SK-N-SH (cell line): ENCODE data around the gene FMN2. TPM values are rescaled to one million over a fixed set of nuclear protein-coding genes. Genes with fewer than 3 reads are reported as not detected.

Experiments used
- CTCF ChIA-PET: fragments of 300-600, 350-600 bp; formaldehyde crosslinking; extraction: SDS; loops from one replicate; lab custom pipeline; 2021; lab: Yijun Ruan, JAX
- POLR2A ChIA-PET: fragments of 350-600 bp; sonication (Branson Sonifier 250); formaldehyde crosslinking; extraction: SDS; loops from one replicate; lab custom pipeline; 2020; ENCODE audit warnings: antibody characterized with exemption, inconsistent platforms; lab: Yijun Ruan, JAX
- DNase-seq: peaks from one replicate; pipeline ENCODE4 v3.0.0; 2012
- H2AFZ ChIP-seq: fragments of 200-600 bp; sonication (generic); 2 replicates; pipeline ENCODE4 v1.8.1; 2016; ENCODE audit warnings: antibody characterized with exemption, mild to moderate bottlenecking, low read depth
- H3F3A ChIP-seq: fragments of 200-600 bp; sonication (generic); replicated peaks from 2 replicates; pipeline ENCODE3; 2016; ENCODE audit warnings: antibody characterized with exemption, mild to moderate bottlenecking; ENCODE audit not compliant: insufficient read depth
- H3K27ac ChIP-seq, 2 experiments: fragments of 200-500 bp in 1 of 2; fragments of 200-600 bp in 1 of 2; sonication (Bioruptor generic) in 1 of 2; sonication (generic), shearing (Covaris generic) in 1 of 2; 2 replicates each; pipeline versions ENCODE4 v1.5.1 to v1.6.1; 2014 to 2016; ENCODE audit warnings: low read depth in 2 of 2, inconsistent platforms in 1 of 2, low read length in 1 of 2, mild to moderate bottlenecking in 1 of 2, mixed read lengths in 1 of 2
- H3K27me3 ChIP-seq: fragments of 200-600 bp; sonication (generic), shearing (Covaris generic); 2 replicates; pipeline ENCODE4 v1.6.1; 2016; ENCODE audit warnings: mixed run types; ENCODE audit not compliant: insufficient read depth
- H3K36me3 ChIP-seq, 2 experiments: fragments of 200-500 bp in 1 of 2; fragments of 200-600 bp in 1 of 2; sonication (Bioruptor generic) in 1 of 2; sonication (generic) in 1 of 2; replicated peaks in 1 of 2; 2 replicates each; pipeline versions ENCODE3 to v1.5.1; 2014 to 2016; ENCODE audit warnings: low read length in 1 of 2, mild to moderate bottlenecking in 1 of 2; ENCODE audit not compliant: insufficient read depth in 2 of 2, control insufficient read depth in 1 of 2
- H3K4me1 ChIP-seq, 2 experiments: fragments of 200-500 bp in 1 of 2; fragments of 200-600 bp in 1 of 2; sonication (Bioruptor generic) in 1 of 2; sonication (generic), shearing (Covaris generic) in 1 of 2; 2 replicates each; pipeline versions ENCODE4 v1.5.1 to v1.6.1; 2014 to 2016; ENCODE audit warnings: low read depth in 1 of 2, low read length in 1 of 2, mixed run types in 1 of 2; ENCODE audit not compliant: insufficient read depth in 2 of 2, control insufficient read depth in 1 of 2
- H3K4me2 ChIP-seq: fragments of 200-600 bp; sonication (generic), shearing (Covaris generic); 2 replicates; pipeline ENCODE4 v1.6.1; 2017; ENCODE audit warnings: mixed run types
- H3K4me3 ChIP-seq, 2 experiments: fragments of 200-500 bp in 1 of 2; fragments of 200-600 bp in 1 of 2; sonication (Bioruptor generic) in 1 of 2; sonication (generic), shearing (Covaris generic) in 1 of 2; 2 replicates each; pipeline versions ENCODE4 v1.5.1 to v1.8.1; 2014 to 2016; ENCODE audit warnings: low read depth in 2 of 2, inconsistent platforms in 1 of 2, low read length in 1 of 2, mild to moderate bottlenecking in 1 of 2, mixed read lengths in 1 of 2, moderate library complexity in 1 of 2
- H3K79me2 ChIP-seq: fragments of 200-600 bp; sonication (generic); 2 replicates; pipeline ENCODE4 v1.8.1; 2017; ENCODE audit warnings: mild to moderate bottlenecking; ENCODE audit not compliant: insufficient read depth
- H3K9ac ChIP-seq: fragments of 200-600 bp; sonication (generic); 2 replicates; pipeline ENCODE4 v1.6.1; 2017; ENCODE audit warnings: mixed run types
- H3K9me2 ChIP-seq: fragments of 200-600 bp; sonication (generic); 2 replicates; pipeline ENCODE4 v1.6.1; 2017; ENCODE audit warnings: mixed run types
- H3K9me3 ChIP-seq: fragments of 200-600 bp; sonication (generic); 2 replicates; pipeline ENCODE4 v1.6.1; 2017; ENCODE audit warnings: mixed run types, mild to moderate bottlenecking, moderate library complexity
- H4K20me1 ChIP-seq: fragments of 200-600 bp; sonication (generic); 2 replicates; pipeline ENCODE4 v1.6.1; 2017; ENCODE audit warnings: mild to moderate bottlenecking, mixed run types; ENCODE audit not compliant: insufficient read depth
- ELF1 ChIP-seq: IDR thresholded peaks from 2 replicates; pipeline ENCODE4 v1.4.0; 2012
- EZH2phosphoT487 ChIP-seq: fragments of 200-600 bp; sonication (generic); IDR thresholded peaks from 2 replicates; pipeline ENCODE4 v1.6.1; 2017; ENCODE audit warnings: low read depth, mixed run types, mild to moderate bottlenecking, antibody characterized with exemption, moderate library complexity, borderline replicate concordance
- FOSL2 ChIP-seq: IDR thresholded peaks from 2 replicates; pipeline ENCODE4 v1.4.0; 2012; ENCODE audit warnings: low read depth, mild to moderate bottlenecking, moderate library complexity, borderline replicate concordance
- FOXJ3 ChIP-seq: sonication (generic); formaldehyde crosslinking; IDR thresholded peaks from 2 replicates; pipeline ENCODE4 v1.5.1; 2020; ENCODE audit warnings: mild to moderate bottlenecking, missing genetic modification reagents
- GATA2 ChIP-seq: sonication (generic); formaldehyde crosslinking; IDR thresholded peaks from 2 replicates; pipeline ENCODE4 v1.5.0; 2020; ENCODE audit warnings: mild to moderate bottlenecking, missing genetic modification reagents
- MXI1 ChIP-seq: IDR thresholded peaks from 2 replicates; pipeline ENCODE4 v1.6.1; 2012; ENCODE audit warnings: mild to moderate bottlenecking, low read depth, low read length, improper control_type of control experiment
- NRF1 ChIP-seq: IDR thresholded peaks from 2 replicates; pipeline ENCODE4 v1.6.1; 2012; ENCODE audit warnings: low read depth, mild to moderate bottlenecking, low read length
- POLR2AphosphoS5 ChIP-seq: IDR thresholded peaks from 2 replicates; pipeline ENCODE4 v1.6.1; 2012; ENCODE audit warnings: low read depth, low read length
- RAD21 ChIP-seq: IDR thresholded peaks from 2 replicates; pipeline ENCODE4 v1.6.1; 2012; ENCODE audit warnings: mild to moderate bottlenecking, low read length
- RXRA ChIP-seq: IDR thresholded peaks from 2 replicates; pipeline ENCODE4 v1.4.0; 2012; ENCODE audit warnings: low read depth, mild to moderate bottlenecking, borderline replicate concordance
- SMC3 ChIP-seq: IDR thresholded peaks from 2 replicates; pipeline ENCODE4 v1.6.1; 2012; ENCODE audit warnings: low read depth, low read length, improper control_type of control experiment
- TAF1 ChIP-seq: IDR thresholded peaks from 2 replicates; pipeline ENCODE4 v1.6.1; 2012; ENCODE audit warnings: low read depth, mild to moderate bottlenecking, low read length, moderate library complexity, borderline replicate concordance
- TCF12 ChIP-seq: IDR thresholded peaks from 2 replicates; pipeline ENCODE4 v1.4.0; 2012
- YY1 ChIP-seq: IDR thresholded peaks from 2 replicates; pipeline ENCODE4 v1.4.0; 2012; ENCODE audit warnings: low read depth, mild to moderate bottlenecking
- WGBS: methylation state at CpG from one replicate; pipeline ENCODE4 v1.1.6; 2017; ENCODE audit warnings: low lambda C conversion rate; 5-methylcytosine and 5-hydroxymethylcytosine counted together
- polyA plus RNA-seq, 3 experiments: library from polyadenylated mRNA; depleted of rRNA; stranded (reverse); fragments of >200 nt; gene quantifications; 2 replicates each; pipeline ENCODE4 v1.2.3, GENCODE V29; 2012
- TF ChIP-seq, protein P1 (sequence below): IDR thresholded peaks from 2 replicates; pipeline ENCODE4; 2012
- TF ChIP-seq, protein P2 (sequence below): fragments of 200-600 bp; sonication (generic); IDR thresholded peaks from 2 replicates; pipeline ENCODE4 v1.6.1; 2017; ENCODE audit warnings: antibody characterized with exemption, mild to moderate bottlenecking, moderate library complexity
- TF ChIP-seq, protein P3 (sequence below): fragments of 150-350 bp; IDR thresholded peaks from 2 replicates; pipeline ENCODE4 v1.6.1; 2017; ENCODE audit warnings: antibody characterized with exemption, low read length, low read depth, borderline replicate concordance
- TF ChIP-seq, protein P4 (sequence below): IDR thresholded peaks from 2 replicates; pipeline ENCODE4 v1.4.0; 2012; ENCODE audit warnings: low read depth, borderline replicate concordance
- TF ChIP-seq, protein P5 (sequence below): IDR thresholded peaks from 2 replicates; pipeline ENCODE4 v1.4.0; 2012; ENCODE audit warnings: low read depth, borderline replicate concordance

The FMN2 gene
- polyA plus RNA-seq, 1 of the 3 experiments (the other 2 are of a cell fraction), result 7.2 TPM

DNA sequence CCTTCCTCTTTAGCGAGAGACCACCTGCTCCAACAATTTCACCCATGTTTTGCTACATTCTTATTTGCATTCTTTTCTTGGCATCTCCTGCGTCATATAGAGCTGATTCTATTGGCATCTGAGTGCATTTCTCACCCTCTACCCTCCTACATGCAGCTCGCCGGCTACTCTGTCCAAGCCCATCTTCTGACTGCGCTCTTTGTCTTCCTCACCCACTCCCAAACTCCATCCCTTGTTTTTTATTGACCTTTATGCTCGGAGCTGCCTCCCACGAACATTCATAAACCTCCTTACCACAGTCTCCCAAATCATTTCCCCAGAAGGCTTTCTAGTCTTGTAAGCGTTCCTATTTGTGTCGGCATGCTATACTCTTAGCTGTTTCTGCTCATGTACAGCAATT is 33.6 kb upstream of the FMN2 start:
- H3K4me3 ChIP-seq, result no peak overlapping the region
- no peak overlapping the region for H2AFZ ChIP-seq
- no peaks in the 10 kb centered on the region for H3K36me3 ChIP-seq
- H3K4me2 ChIP-seq, result no peak overlapping the region
- H3K4me1 ChIP-seq, result no peaks in the 10 kb centered on the region
- no peaks in the 10 kb centered on the region for H3F3A ChIP-seq
- no peaks in the 10 kb centered on the region for H3K9me2 ChIP-seq
- no peak overlapping the region for H3K27ac ChIP-seq
- no peak overlapping the region for H3K9ac ChIP-seq
- TF ChIP-seq RAD21, result no peak
- no peak for TF ChIP-seq NRF1
- no peak for TF ChIP-seq POLR2AphosphoS5
- TF ChIP-seq GATA2 (CRISPR knock-in tag), result no peak
- TF ChIP-seq, protein P1, sequence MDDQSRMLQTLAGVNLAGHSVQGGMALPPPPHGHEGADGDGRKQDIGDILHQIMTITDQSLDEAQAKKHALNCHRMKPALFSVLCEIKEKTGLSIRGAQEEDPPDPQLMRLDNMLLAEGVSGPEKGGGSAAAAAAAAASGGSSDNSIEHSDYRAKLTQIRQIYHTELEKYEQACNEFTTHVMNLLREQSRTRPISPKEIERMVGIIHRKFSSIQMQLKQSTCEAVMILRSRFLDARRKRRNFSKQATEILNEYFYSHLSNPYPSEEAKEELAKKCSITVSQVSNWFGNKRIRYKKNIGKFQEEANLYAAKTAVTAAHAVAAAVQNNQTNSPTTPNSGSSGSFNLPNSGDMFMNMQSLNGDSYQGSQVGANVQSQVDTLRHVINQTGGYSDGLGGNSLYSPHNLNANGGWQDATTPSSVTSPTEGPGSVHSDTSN, result no peak
- no peak for TF ChIP-seq TAF1
- no peak for TF ChIP-seq TCF12
- no peaks in the 10 kb centered on the region for H3K27me3 ChIP-seq
- H3K79me2 ChIP-seq, result no peaks in the 10 kb centered on the region
- DNase-seq, result no peak
- POLR2A ChIA-PET, result no interaction called here
- no peaks in the 10 kb centered on the region for H3K9me3 ChIP-seq
- H4K20me1 ChIP-seq, result no peaks in the 10 kb centered on the region
- WGBS, result 85% methylated on average over 9 of the region's 9 CpGs
- CTCF ChIA-PET, result interaction anchor here (1.9 kb wide), 1 partner anchor 31 kb away, joined by 5 read pairs; no protein-coding TSS in a partner anchor

DNA sequence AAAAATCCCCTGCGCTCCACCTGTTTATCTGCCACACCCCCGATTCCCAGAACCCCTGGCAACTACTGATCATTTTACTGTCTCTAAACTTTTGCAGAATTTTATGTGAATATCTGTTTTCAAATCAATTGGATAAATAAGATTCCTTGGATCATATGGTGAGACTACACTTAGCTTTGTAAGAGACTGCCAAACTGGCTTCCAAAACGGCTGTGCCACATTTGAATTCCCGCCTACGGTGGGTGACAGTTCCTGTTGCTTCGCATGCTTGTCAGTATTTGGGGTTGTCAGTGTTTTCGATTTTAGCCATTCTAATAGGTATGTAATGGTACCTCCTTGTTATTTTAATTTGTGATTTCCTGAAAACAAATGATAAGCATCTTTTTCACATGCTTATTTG is 22.7 kb upstream of the FMN2 start:
- 92% methylated on average over 7 of the region's 7 CpGs for WGBS
- CTCF ChIA-PET, result no interaction called here

More for the DNA sequence above, 22.7 kb upstream of the FMN2 start:
- H2AFZ ChIP-seq, result no peak overlapping the region
- no peak overlapping the region for H3K4me2 ChIP-seq
- H3K4me3 ChIP-seq, result no peak overlapping the region
- H3K27me3 ChIP-seq, result no peaks in the 10 kb centered on the region
- no peaks in the 10 kb centered on the region for H3K79me2 ChIP-seq
- no peak overlapping the region for H3K27ac ChIP-seq
- H3K36me3 ChIP-seq, result no peaks in the 10 kb centered on the region
- no peak for DNase-seq
- H3K9ac ChIP-seq, result no peak overlapping the region
- no peaks in the 10 kb centered on the region for H3K9me3 ChIP-seq
- H4K20me1 ChIP-seq, result no peaks in the 10 kb centered on the region
- no peaks in the 10 kb centered on the region for H3F3A ChIP-seq
- TF ChIP-seq RXRA, result no peak
- no peak for TF ChIP-seq TCF12
- TF ChIP-seq SMC3, result no peak
- TF ChIP-seq ELF1, result no peak
- TF ChIP-seq POLR2AphosphoS5, result no peak
- TF ChIP-seq TAF1, result no peak
- TF ChIP-seq EZH2phosphoT487, result no peak
- TF ChIP-seq, protein P1, result no peak
- no peak for TF ChIP-seq NRF1
- TF ChIP-seq, protein P2, sequence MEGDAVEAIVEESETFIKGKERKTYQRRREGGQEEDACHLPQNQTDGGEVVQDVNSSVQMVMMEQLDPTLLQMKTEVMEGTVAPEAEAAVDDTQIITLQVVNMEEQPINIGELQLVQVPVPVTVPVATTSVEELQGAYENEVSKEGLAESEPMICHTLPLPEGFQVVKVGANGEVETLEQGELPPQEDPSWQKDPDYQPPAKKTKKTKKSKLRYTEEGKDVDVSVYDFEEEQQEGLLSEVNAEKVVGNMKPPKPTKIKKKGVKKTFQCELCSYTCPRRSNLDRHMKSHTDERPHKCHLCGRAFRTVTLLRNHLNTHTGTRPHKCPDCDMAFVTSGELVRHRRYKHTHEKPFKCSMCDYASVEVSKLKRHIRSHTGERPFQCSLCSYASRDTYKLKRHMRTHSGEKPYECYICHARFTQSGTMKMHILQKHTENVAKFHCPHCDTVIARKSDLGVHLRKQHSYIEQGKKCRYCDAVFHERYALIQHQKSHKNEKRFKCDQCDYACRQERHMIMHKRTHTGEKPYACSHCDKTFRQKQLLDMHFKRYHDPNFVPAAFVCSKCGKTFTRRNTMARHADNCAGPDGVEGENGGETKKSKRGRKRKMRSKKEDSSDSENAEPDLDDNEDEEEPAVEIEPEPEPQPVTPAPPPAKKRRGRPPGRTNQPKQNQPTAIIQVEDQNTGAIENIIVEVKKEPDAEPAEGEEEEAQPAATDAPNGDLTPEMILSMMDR, result no peak
- TF ChIP-seq FOSL2, result no peak
- no peak for TF ChIP-seq YY1
- TF ChIP-seq, protein P3, sequence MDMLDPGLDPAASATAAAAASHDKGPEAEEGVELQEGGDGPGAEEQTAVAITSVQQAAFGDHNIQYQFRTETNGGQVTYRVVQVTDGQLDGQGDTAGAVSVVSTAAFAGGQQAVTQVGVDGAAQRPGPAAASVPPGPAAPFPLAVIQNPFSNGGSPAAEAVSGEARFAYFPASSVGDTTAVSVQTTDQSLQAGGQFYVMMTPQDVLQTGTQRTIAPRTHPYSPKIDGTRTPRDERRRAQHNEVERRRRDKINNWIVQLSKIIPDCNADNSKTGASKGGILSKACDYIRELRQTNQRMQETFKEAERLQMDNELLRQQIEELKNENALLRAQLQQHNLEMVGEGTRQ, result no peak
- no peak for TF ChIP-seq MXI1
- TF ChIP-seq, protein P4, sequence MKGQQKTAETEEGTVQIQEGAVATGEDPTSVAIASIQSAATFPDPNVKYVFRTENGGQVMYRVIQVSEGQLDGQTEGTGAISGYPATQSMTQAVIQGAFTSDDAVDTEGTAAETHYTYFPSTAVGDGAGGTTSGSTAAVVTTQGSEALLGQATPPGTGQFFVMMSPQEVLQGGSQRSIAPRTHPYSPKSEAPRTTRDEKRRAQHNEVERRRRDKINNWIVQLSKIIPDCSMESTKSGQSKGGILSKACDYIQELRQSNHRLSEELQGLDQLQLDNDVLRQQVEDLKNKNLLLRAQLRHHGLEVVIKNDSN, result no peak
- no peak for TF ChIP-seq FOXJ3 (CRISPR knock-in tag)
- TF ChIP-seq, protein P5, sequence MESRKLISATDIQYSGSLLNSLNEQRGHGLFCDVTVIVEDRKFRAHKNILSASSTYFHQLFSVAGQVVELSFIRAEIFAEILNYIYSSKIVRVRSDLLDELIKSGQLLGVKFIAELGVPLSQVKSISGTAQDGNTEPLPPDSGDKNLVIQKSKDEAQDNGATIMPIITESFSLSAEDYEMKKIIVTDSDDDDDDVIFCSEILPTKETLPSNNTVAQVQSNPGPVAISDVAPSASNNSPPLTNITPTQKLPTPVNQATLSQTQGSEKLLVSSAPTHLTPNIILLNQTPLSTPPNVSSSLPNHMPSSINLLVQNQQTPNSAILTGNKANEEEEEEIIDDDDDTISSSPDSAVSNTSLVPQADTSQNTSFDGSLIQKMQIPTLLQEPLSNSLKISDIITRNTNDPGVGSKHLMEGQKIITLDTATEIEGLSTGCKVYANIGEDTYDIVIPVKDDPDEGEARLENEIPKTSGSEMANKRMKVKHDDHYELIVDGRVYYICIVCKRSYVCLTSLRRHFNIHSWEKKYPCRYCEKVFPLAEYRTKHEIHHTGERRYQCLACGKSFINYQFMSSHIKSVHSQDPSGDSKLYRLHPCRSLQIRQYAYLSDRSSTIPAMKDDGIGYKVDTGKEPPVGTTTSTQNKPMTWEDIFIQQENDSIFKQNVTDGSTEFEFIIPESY, result no peak
- no peaks in the 10 kb centered on the region for H3K4me1 ChIP-seq
- POLR2A ChIA-PET, result no interaction called here
- no peaks in the 10 kb centered on the region for H3K9me2 ChIP-seq
